GM12878 (cell line): ENCODE measurements around the gene TBC1D9B. TPM values are rescaled to one million over a fixed set of nuclear protein-coding genes. Genes with fewer than 3 reads are reported as not detected.

Experiments
- ATAC-seq: fragments of 200-7000 bp; cut with Tn5 transposase; 3 replicates; pipeline ENCODE4 v1.9.1; 2020; ENCODE audit warnings: mild to moderate bottlenecking, moderate library complexity
- BruUV-seq: library from RNA; stranded (reverse); fragments of 400-500 nt; replicated peaks from 2 replicates; lab custom pipeline; 2021; lab: Mats Ljungman, UMichigan
- CTCF ChIA-PET: fragments of 300-600 bp; sonication (Branson Sonifier 250); formaldehyde crosslinking; extraction: SDS; loops from one replicate; lab custom pipeline; 2021; ENCODE audit warnings: inconsistent platforms; lab: Yijun Ruan, JAX
- POLR2A ChIA-PET: fragments of 350-600 bp; formaldehyde crosslinking; extraction: SDS; loops from one replicate; lab custom pipeline; 2021; ENCODE audit warnings: inconsistent platforms; lab: Charles Lee
- RAD21 ChIA-PET: fragments of 300-600 bp; sonication (Branson Sonifier 250); formaldehyde crosslinking; loops from one replicate; lab custom pipeline; 2023; ENCODE audit warnings: antibody characterized with exemption; ENCODE audit not compliant: unreplicated experiment; lab: Charles Lee
- SMC1A ChIA-PET: fragments of 300-600 bp; sonication (Branson Sonifier 250); formaldehyde crosslinking; loops from one replicate; lab custom pipeline; 2023; ENCODE audit not compliant: unreplicated experiment, uncharacterized antibody; lab: Charles Lee
- DNase-seq: peaks from one replicate; pipeline ENCODE4 v3.0.0-alpha.2; 2011; ENCODE audit warnings: low read depth, low spot score
- FAIRE-seq: peaks from 3 replicates; lab custom pipeline; 2011; peaks lifted over from hg19 to GRCh38; lab: Jason Lieb, UNC
- H2AFZ ChIP-seq: 2 replicates; pipeline ENCODE4 v1.6.0; 2011; ENCODE audit warnings: low read depth, low read length, control low read depth; ENCODE audit not compliant: control insufficient read depth
- H3K27ac ChIP-seq: 2 replicates; pipeline ENCODE4 v1.5.1; 2011; ENCODE audit warnings: control low read depth; ENCODE audit not compliant: control insufficient read depth, insufficient read depth
- H3K27me3 ChIP-seq, 2 experiments: replicated peaks in 1 of 2; 2 replicates each; pipeline versions ENCODE4 v1.6.0 to v1.6.1; 2011; ENCODE audit warnings: low read length in 1 of 2; ENCODE audit not compliant: control insufficient read depth in 2 of 2, insufficient read depth in 2 of 2
- H3K36me3 ChIP-seq, 2 experiments: 2 replicates each; pipeline ENCODE4 v1.5.1; 2011; ENCODE audit warnings: low read length in 1 of 2; ENCODE audit not compliant: control insufficient read depth in 2 of 2, insufficient read depth in 2 of 2
- H3K4me1 ChIP-seq: 2 replicates; pipeline ENCODE4 v1.6.1; 2011; ENCODE audit warnings: mild to moderate bottlenecking, low read length, moderate library complexity, mixed read lengths; ENCODE audit not compliant: control insufficient read depth, insufficient read depth
- H3K4me2 ChIP-seq: 2 replicates; pipeline ENCODE4 v1.6.0; 2011; ENCODE audit warnings: control low read depth; ENCODE audit not compliant: control insufficient read depth, insufficient read depth
- H3K4me3 ChIP-seq: fragments of 200-600 bp; sonication (generic); 2 replicates; pipeline ENCODE4 v1.5.1; 2016
- H3K79me2 ChIP-seq: 2 replicates; pipeline ENCODE4 v1.6.0; 2011; ENCODE audit warnings: low read length; ENCODE audit not compliant: control insufficient read depth, insufficient read depth
- H3K9ac ChIP-seq: 2 replicates; pipeline ENCODE4 v1.8.0; 2011; ENCODE audit warnings: low read length, control low read depth, mixed read lengths; ENCODE audit not compliant: control insufficient read depth, insufficient read depth
- H3K9me3 ChIP-seq: replicated peaks from 3 replicates; pipeline ENCODE4 v1.5.1; 2011; ENCODE audit warnings: mild to moderate bottlenecking, low read length; ENCODE audit not compliant: control insufficient read depth, insufficient read depth
- H4K20me1 ChIP-seq: 2 replicates; pipeline ENCODE4 v1.6.0; 2011; ENCODE audit not compliant: control insufficient read depth, insufficient read depth
- ESRRA ChIP-seq: IDR thresholded peaks from 2 replicates; pipeline ENCODE4 v1.6.1; 2012; ENCODE audit warnings: mild to moderate bottlenecking, low read length, improper control_type of control experiment
- ETV6 ChIP-seq, 2 experiments: fragments of 450-650 bp in 1 of 2; IDR thresholded peaks in 1 of 2; conservative IDR thresholded peaks in 1 of 2; 2 replicates each; pipeline ENCODE4 v1.6.1; 2014; ENCODE audit warnings: antibody characterized with exemption in 1 of 2, borderline replicate concordance in 1 of 2, low read depth in 1 of 2, mild to moderate bottlenecking in 1 of 2, moderate library complexity in 1 of 2
- EZH2 ChIP-seq: IDR thresholded peaks from 2 replicates; pipeline ENCODE4 v1.6.1; 2012; ENCODE audit warnings: low read depth, mild to moderate bottlenecking, control low read depth, inconsistent platforms, low read length, borderline replicate concordance; ENCODE audit not compliant: control insufficient read depth
- FOXM1 ChIP-seq: IDR thresholded peaks from 2 replicates; pipeline ENCODE4 v1.6.1; 2012; ENCODE audit warnings: low read depth, mild to moderate bottlenecking, inconsistent platforms, low read length, moderate library complexity
- GABPA ChIP-seq: IDR thresholded peaks from 2 replicates; pipeline ENCODE4 v1.6.1; 2014; ENCODE audit warnings: antibody characterized with exemption, low read depth, mild to moderate bottlenecking, inconsistent platforms
- IKZF2 ChIP-seq, 2 experiments: fragments of 450-650 bp; IDR thresholded peaks; 2 replicates each; pipeline ENCODE4 v1.6.1; 2017; ENCODE audit warnings: mild to moderate bottlenecking in 2 of 2, moderate library complexity in 2 of 2
- MEF2B ChIP-seq: fragments of 450-650 bp; IDR thresholded peaks from 2 replicates; pipeline ENCODE4 v1.6.1; 2018; ENCODE audit warnings: mild to moderate bottlenecking, moderate library complexity; ENCODE audit not compliant: partially characterized antibody, poor library complexity, severe bottlenecking
- RAD51 ChIP-seq: fragments of 450-650 bp; IDR thresholded peaks from 2 replicates; pipeline ENCODE4 v1.6.1; 2016; ENCODE audit warnings: moderate library complexity, mild to moderate bottlenecking, inconsistent platforms
- SIX5 ChIP-seq: IDR thresholded peaks from 2 replicates; pipeline ENCODE4 v1.6.1; 2011; ENCODE audit warnings: mild to moderate bottlenecking, low read depth, low read length, moderate library complexity; ENCODE audit not compliant: severe bottlenecking
- WRNIP1 ChIP-seq: IDR thresholded peaks from 2 replicates; pipeline ENCODE4 v1.6.1; 2011; ENCODE audit warnings: low read depth, low read length, improper control_type of control experiment, borderline replicate concordance
- WGBS: methylation state at CpG from one replicate; pipeline ENCODE4 v1.1.6; 2016; ENCODE audit warnings: low lambda C conversion rate; ENCODE audit not compliant: insufficient replicate concordance, insufficient coverage; ENCODE audit errors: missing lambda C conversion rate; 5-methylcytosine and 5-hydroxymethylcytosine counted together
- in situ Hi-C: fragments of 300-500 bp; cut with MboI; formaldehyde crosslinking; loops from 9 replicates; pipeline ENCODE4 v1.14.3; 2018; ENCODE audit warnings: mixed read lengths
- intact Hi-C: fragments of 100-400 bp; cut with micrococcal nuclease; formaldehyde crosslinking; loops from one replicate; pipeline ENCODE4 v1.14.2; 2022; ENCODE audit not compliant: unreplicated experiment
- polyA plus RNA-seq, 11 experiments: library from polyadenylated mRNA; depleted of rRNA in 4 of 11; unstranded in 6 of 11; stranded (reverse) in 5 of 11; fragments of >200 nt; fragmentation: Nextera tagmentation in 4 of 11; fragmentation: Illumina TruSeq in 1 of 11; extraction: Ambion mirVana in 4 of 11; extraction: Trizol in 1 of 11; gene quantifications; 1 replicate in 1 of 11; 2 replicates in 10 of 11; pipeline versions ENCODE4 v1.2.1 to v1.2.3, GENCODE V29; 2011 to 2016; ENCODE audit warnings: inconsistent platforms in 2 of 11, missing spikeins in 2 of 11, low read depth in 1 of 11
- total RNA-seq, 4 experiments: library from RNA; depleted of rRNA in 3 of 4; stranded (reverse); fragments of >200 nt in 3 of 4; fragmentation: Illumina TruSeq in 1 of 4; extraction: Trizol in 1 of 4; gene quantifications; 2 replicates each; pipeline versions ENCODE4 v1.2.1 to v1.2.3, GENCODE V29; 2013 to 2021
- TF ChIP-seq, protein P1 (sequence below): fragments of 450-650 bp; formaldehyde crosslinking; IDR thresholded peaks from 2 replicates; pipeline ENCODE4 v1.4.0; 2022; ENCODE audit warnings: mild to moderate bottlenecking, moderate library complexity
- TF ChIP-seq, protein P2 (sequence below): fragments of 450-650 bp; IDR thresholded peaks from 2 replicates; pipeline ENCODE4 v1.6.1; 2016; ENCODE audit warnings: mild to moderate bottlenecking, moderate library complexity, borderline replicate concordance

TBC1D9B gene
- total and polyA plus RNA-seq, 10 of the 15 experiments (the other 5 are each of a cell fraction or from before 2014, with no cell fraction given), result 4.0 to 74.2 (median 34.6) TPM

- peak overlapping the region; percentile 68; the same call in 1 of the 2 replicates for H3K4me3 ChIP-seq
- CTCF ChIA-PET, result interaction anchor here (1.0 to 2.0 kb wide), 7 partner anchors 9 to 86 kb away, joined by 3 to 6 read pairs (median 5); partner anchors contain the start of gene LTC4S
- SMC1A ChIA-PET, result interaction anchor here (1.6 kb wide), 1 partner anchor 18 kb away, joined by 5 read pairs; no protein-coding TSS in a partner anchor
- peaks cover 29% of the 10 kb centered on the region for H3K79me2 ChIP-seq
- peak overlapping the region; percentile 99 for H3K4me2 ChIP-seq
- no peak for ATAC-seq
- in situ Hi-C loops (loop anchor here (25.0 kb wide), 1 partner anchor 992 kb away; the partner anchor contains the start of gene MGAT1), intact Hi-C loops (loop anchor here (2.0 kb wide), 1 partner anchor 39 kb away; the partner anchor contains the start of gene MRNIP)
- RAD21 ChIA-PET, result interaction anchor here (0.6 to 1.8 kb wide), 5 partner anchors 9 to 196 kb away, joined by 3 to 6 read pairs (median 4); partner anchors contain the start of gene HNRNPH1
- no peak overlapping the region; the same call in 1 of the 2 replicates for H2AFZ ChIP-seq
- TF ChIP-seq RAD51 (no peak), IKZF2 (IDR thresholded peaks at IDR 0.05) (no peak), SIX5 (no peak), EZH2 (no peak), WRNIP1 (no peak), GABPA (no peak), FOXM1 (no peak), ETV6 (conservative IDR thresholded peaks at IDR 0.05 in 1 of 2, IDR thresholded peaks at IDR 0.05 in 1 of 2; ENCODE audit: borderline replicate concordance in 1 of 2, low read depth in 1 of 2) (no peak), MEF2B (no peak), ESRRA (no peak)
- TF ChIP-seq, protein P1, sequence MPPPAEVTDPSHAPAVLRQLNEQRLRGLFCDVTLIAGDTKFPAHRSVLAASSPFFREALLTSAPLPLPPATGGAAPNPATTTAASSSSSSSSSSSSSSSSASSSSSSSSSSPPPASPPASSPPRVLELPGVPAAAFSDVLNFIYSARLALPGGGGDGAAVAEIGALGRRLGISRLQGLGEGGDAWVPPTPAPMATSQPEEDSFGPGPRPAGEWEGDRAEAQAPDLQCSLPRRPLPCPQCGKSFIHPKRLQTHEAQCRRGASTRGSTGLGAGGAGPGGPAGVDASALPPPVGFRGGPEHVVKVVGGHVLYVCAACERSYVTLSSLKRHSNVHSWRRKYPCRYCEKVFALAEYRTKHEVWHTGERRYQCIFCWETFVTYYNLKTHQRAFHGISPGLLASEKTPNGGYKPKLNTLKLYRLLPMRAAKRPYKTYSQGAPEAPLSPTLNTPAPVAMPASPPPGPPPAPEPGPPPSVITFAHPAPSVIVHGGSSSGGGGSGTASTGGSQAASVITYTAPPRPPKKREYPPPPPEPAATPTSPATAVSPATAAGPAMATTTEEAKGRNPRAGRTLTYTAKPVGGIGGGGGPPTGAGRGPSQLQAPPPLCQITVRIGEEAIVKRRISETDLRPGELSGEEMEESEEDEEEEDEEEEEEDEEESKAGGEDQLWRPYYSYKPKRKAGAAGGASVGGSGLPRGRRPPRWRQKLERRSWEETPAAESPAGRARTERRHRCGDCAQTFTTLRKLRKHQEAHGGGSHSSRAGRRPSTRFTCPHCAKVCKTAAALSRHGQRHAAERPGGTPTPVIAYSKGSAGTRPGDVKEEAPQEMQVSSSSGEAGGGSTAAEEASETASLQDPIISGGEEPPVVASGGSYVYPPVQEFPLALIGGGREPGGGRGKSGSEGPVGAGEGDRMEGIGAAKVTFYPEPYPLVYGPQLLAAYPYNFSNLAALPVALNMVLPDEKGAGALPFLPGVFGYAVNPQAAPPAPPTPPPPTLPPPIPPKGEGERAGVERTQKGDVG (CRISPR knock-in tag), result no peak
- TF ChIP-seq, protein P2, sequence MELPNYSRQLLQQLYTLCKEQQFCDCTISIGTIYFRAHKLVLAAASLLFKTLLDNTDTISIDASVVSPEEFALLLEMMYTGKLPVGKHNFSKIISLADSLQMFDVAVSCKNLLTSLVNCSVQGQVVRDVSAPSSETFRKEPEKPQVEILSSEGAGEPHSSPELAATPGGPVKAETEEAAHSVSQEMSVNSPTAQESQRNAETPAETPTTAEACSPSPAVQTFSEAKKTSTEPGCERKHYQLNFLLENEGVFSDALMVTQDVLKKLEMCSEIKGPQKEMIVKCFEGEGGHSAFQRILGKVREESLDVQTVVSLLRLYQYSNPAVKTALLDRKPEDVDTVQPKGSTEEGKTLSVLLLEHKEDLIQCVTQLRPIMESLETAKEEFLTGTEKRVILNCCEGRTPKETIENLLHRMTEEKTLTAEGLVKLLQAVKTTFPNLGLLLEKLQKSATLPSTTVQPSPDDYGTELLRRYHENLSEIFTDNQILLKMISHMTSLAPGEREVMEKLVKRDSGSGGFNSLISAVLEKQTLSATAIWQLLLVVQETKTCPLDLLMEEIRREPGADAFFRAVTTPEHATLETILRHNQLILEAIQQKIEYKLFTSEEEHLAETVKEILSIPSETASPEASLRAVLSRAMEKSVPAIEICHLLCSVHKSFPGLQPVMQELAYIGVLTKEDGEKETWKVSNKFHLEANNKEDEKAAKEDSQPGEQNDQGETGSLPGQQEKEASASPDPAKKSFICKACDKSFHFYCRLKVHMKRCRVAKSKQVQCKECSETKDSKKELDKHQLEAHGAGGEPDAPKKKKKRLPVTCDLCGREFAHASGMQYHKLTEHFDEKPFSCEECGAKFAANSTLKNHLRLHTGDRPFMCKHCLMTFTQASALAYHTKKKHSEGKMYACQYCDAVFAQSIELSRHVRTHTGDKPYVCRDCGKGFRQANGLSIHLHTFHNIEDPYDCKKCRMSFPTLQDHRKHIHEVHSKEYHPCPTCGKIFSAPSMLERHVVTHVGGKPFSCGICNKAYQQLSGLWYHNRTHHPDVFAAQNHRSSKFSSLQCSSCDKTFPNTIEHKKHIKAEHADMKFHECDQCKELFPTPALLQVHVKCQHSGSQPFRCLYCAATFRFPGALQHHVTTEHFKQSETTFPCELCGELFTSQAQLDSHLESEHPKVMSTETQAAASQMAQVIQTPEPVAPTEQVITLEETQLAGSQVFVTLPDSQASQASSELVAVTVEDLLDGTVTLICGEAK, result no peak; the same call in 1 of the 2 replicates
- POLR2A ChIA-PET, result interaction anchor here (0.5 to 2.0 kb wide), 13 partner anchors 9 to 1600 kb away, joined by 3 to 9 read pairs (median 4); partner anchors contain the start of gene HNRNPH1
- 48% methylated on average over 12 of the region's 12 CpGs for WGBS
- FAIRE-seq, result no peak
- no peak for DNase-seq
- BruUV-seq, result no TSS peak
- peak overlapping the region; percentile 96 for H3K27ac ChIP-seq
- peaks cover 10 to 14% of the 10 kb centered on the region in 2 experiments for H3K36me3 ChIP-seq
- peaks cover 38% of the 10 kb centered on the region for H3K4me1 ChIP-seq
- H3K9ac ChIP-seq, result peak overlapping the region; percentile 63
- H3K9me3 ChIP-seq, result no peaks in the 10 kb centered on the region
- peaks cover 14% of the 10 kb centered on the region for H4K20me1 ChIP-seq
- H3K27me3 ChIP-seq, result no peaks in the 10 kb centered on the region
These were observed 87.6 kb downstream of the TBC1D9B start for GRCh38 chr5:179820127-179820482.
